H1 (cell line): ENCODE data around the gene CCL1. TPM values are rescaled to one million over a fixed set of nuclear protein-coding genes. Genes with fewer than 3 reads are reported as not detected.

Experiments
- CTCF ChIA-PET: fragments of 300-600 bp; sonication (Branson Sonifier 250); formaldehyde crosslinking; loops from one replicate; lab custom pipeline; 2021; ENCODE audit not compliant: partially characterized antibody; lab: Charles Lee
- POLR2A ChIA-PET: fragments of 300-600 bp; sonication (Branson Sonifier 250); formaldehyde crosslinking; loops from one replicate; lab custom pipeline; 2021; ENCODE audit warnings: inconsistent platforms; ENCODE audit not compliant: partially characterized antibody; lab: Charles Lee
- DNase-seq, 2 experiments: peaks; one replicate each; pipeline versions ENCODE4 v3.0.0 to v3.0.0-alpha.2; 2010 to 2022; ENCODE audit warnings: low spot score in 2 of 2, low read depth in 1 of 2, mixed read lengths in 1 of 2
- FAIRE-seq: peaks from 2 replicates; lab custom pipeline; 2011; peaks lifted over from hg19 to GRCh38; lab: Jason Lieb, UNC
- H2AFZ ChIP-seq: 2 replicates; pipeline ENCODE4 v1.8.1; 2012; ENCODE audit warnings: low read length, inconsistent platforms
- H2AK5ac ChIP-seq: 2 replicates; pipeline ENCODE4 v1.6.1; 2013; ENCODE audit warnings: low read depth, low read length
- H2BK120ac ChIP-seq: replicated peaks from 2 replicates; pipeline ENCODE3; 2013; ENCODE audit warnings: low read depth, low read length, inconsistent platforms
- H2BK12ac ChIP-seq: 2 replicates; pipeline ENCODE4 v1.6.1; 2013; ENCODE audit warnings: low read depth, low read length
- H2BK15ac ChIP-seq: 2 replicates; pipeline ENCODE4 v1.6.1; 2013; ENCODE audit warnings: low read length
- H2BK20ac ChIP-seq: 2 replicates; pipeline ENCODE4 v1.6.1; 2013; ENCODE audit warnings: low read length
- H2BK5ac ChIP-seq: 2 replicates; pipeline ENCODE4 v1.6.1; 2013; ENCODE audit warnings: low read depth, low read length
- H3K14ac ChIP-seq: 2 replicates; pipeline ENCODE4 v1.6.1; 2013; ENCODE audit warnings: inconsistent platforms; ENCODE audit not compliant: insufficient read length
- H3K18ac ChIP-seq: 2 replicates; pipeline ENCODE4 v1.6.1; 2013; ENCODE audit warnings: low read length; ENCODE audit errors: extremely low read depth
- H3K23ac ChIP-seq: 2 replicates; pipeline ENCODE4 v1.6.1; 2013; ENCODE audit warnings: inconsistent platforms; ENCODE audit not compliant: insufficient read length
- H3K23me2 ChIP-seq: 2 replicates; pipeline ENCODE4 v1.6.1; 2013; ENCODE audit warnings: low read depth, low read length
- H3K27ac ChIP-seq: 2 replicates; pipeline ENCODE4 v1.6.1; 2011; ENCODE audit warnings: low read depth, low read length, inconsistent platforms
- H3K27me3 ChIP-seq, 4 experiments: replicated peaks in 1 of 4; 1 replicate in 1 of 4; 2 replicates in 3 of 4; pipeline versions ENCODE4 v1.6.1 to v1.8.1; 2011 to 2013; ENCODE audit warnings: low read length in 3 of 4, mild to moderate bottlenecking in 3 of 4, inconsistent platforms in 2 of 4, mixed read lengths in 2 of 4, moderate library complexity in 1 of 4; ENCODE audit not compliant: control insufficient read depth in 3 of 4, insufficient read depth in 3 of 4; ENCODE audit errors: extremely low read depth in 1 of 4
- H3K36me3 ChIP-seq, 4 experiments: 2 replicates each; pipeline versions ENCODE4 v1.6.1 to v1.8.1; 2011 to 2013; ENCODE audit warnings: mild to moderate bottlenecking in 4 of 4, low read length in 3 of 4, moderate library complexity in 2 of 4, control low read depth in 1 of 4, inconsistent platforms in 1 of 4; ENCODE audit not compliant: insufficient read depth in 4 of 4, control insufficient read depth in 2 of 4
- H3K4ac ChIP-seq: replicated peaks from 2 replicates; pipeline ENCODE3; 2013; ENCODE audit warnings: low read length, low read depth, mixed read lengths, inconsistent platforms; ENCODE audit not compliant: insufficient read length
- H3K4me1 ChIP-seq, 4 experiments: replicated peaks in 1 of 4; 1 replicate in 1 of 4; 2 replicates in 3 of 4; pipeline versions ENCODE4 v1.6.1 to v1.8.1; 2011 to 2013; ENCODE audit warnings: low read length in 3 of 4, inconsistent platforms in 2 of 4, mixed read lengths in 1 of 4; ENCODE audit not compliant: insufficient read depth in 4 of 4, control insufficient read depth in 3 of 4
- H3K4me2 ChIP-seq, 2 experiments: 2 replicates each; pipeline versions ENCODE4 v1.6.1 to v1.8.1; 2011 to 2013; ENCODE audit warnings: low read depth in 2 of 2, low read length in 2 of 2, control low read depth in 1 of 2, inconsistent platforms in 1 of 2, mild to moderate bottlenecking in 1 of 2; ENCODE audit not compliant: insufficient read depth in 1 of 2
- H3K4me3 ChIP-seq, 4 experiments: fragments of 200-600, 300-600 bp in 1 of 4; sonication (generic), shearing (Covaris generic), sonication (Bioruptor Twin) in 1 of 4; 2 replicates each; pipeline versions ENCODE4 v1.5.1 to v1.8.1; 2011 to 2016; ENCODE audit warnings: low read length in 4 of 4, low read depth in 3 of 4, control low read depth in 2 of 4, inconsistent platforms in 2 of 4, mild to moderate bottlenecking in 2 of 4, mixed read lengths in 1 of 4, moderate library complexity in 1 of 4; ENCODE audit not compliant: insufficient read depth in 2 of 4; ENCODE audit errors: extremely low read depth in 1 of 4
- H3K56ac ChIP-seq: replicated peaks from 2 replicates; pipeline ENCODE3; 2013; ENCODE audit warnings: low read depth, mild to moderate bottlenecking, mixed read lengths, low read length, inconsistent platforms; ENCODE audit not compliant: insufficient read length
- H3K79me1 ChIP-seq: 2 replicates; pipeline ENCODE4 v1.6.1; 2013; ENCODE audit warnings: low read depth, low read length, control low read depth
- H3K79me2 ChIP-seq, 2 experiments: 2 replicates each; pipeline versions ENCODE4 v1.6.1 to v1.8.1; 2012 to 2013; ENCODE audit warnings: low read length in 2 of 2, mild to moderate bottlenecking in 2 of 2, inconsistent platforms in 1 of 2; ENCODE audit not compliant: insufficient read depth in 2 of 2, control insufficient read depth in 1 of 2
- H3K9ac ChIP-seq, 4 experiments: replicated peaks in 1 of 4; 1 replicate in 1 of 4; 2 replicates in 3 of 4; pipeline versions ENCODE4 v1.6.1 to v1.8.1; 2011 to 2013; ENCODE audit warnings: low read depth in 3 of 4, low read length in 3 of 4, control low read depth in 2 of 4, mild to moderate bottlenecking in 2 of 4, moderate library complexity in 2 of 4, inconsistent platforms in 1 of 4; ENCODE audit errors: extremely low read depth in 1 of 4
- H3K9me3 ChIP-seq, 2 experiments: 2 replicates each; pipeline versions ENCODE4 v1.6.1 to v1.8.1; 2012 to 2013; ENCODE audit warnings: mild to moderate bottlenecking in 2 of 2, moderate library complexity in 2 of 2, control low read depth in 1 of 2, inconsistent platforms in 1 of 2, low read depth in 1 of 2, low read length in 1 of 2, mixed read lengths in 1 of 2; ENCODE audit not compliant: insufficient read depth in 2 of 2
- H4K20me1 ChIP-seq, 2 experiments: replicated peaks in 1 of 2; 2 replicates each; pipeline versions ENCODE3 to v1.8.1; 2011 to 2013; ENCODE audit warnings: inconsistent platforms in 2 of 2, low read length in 2 of 2, mild to moderate bottlenecking in 1 of 2; ENCODE audit not compliant: insufficient read depth in 2 of 2, control insufficient read depth in 1 of 2
- H4K5ac ChIP-seq: 2 replicates; pipeline ENCODE4 v1.6.1; 2013; ENCODE audit warnings: low read length, low read depth, mixed read lengths, inconsistent platforms; ENCODE audit not compliant: insufficient read length
- H4K8ac ChIP-seq: 2 replicates; pipeline ENCODE4 v1.8.0; 2013; ENCODE audit warnings: mild to moderate bottlenecking, moderate library complexity, low read length, inconsistent platforms; ENCODE audit not compliant: insufficient read depth; ENCODE audit errors: extremely low read depth
- H4K91ac ChIP-seq: replicated peaks from 2 replicates; pipeline ENCODE3; 2013; ENCODE audit warnings: low read length, mixed read lengths, inconsistent platforms; ENCODE audit not compliant: insufficient read length
- CTCF ChIP-seq, 3 experiments: IDR thresholded peaks; 1 replicate in 2 of 3; 2 replicates in 1 of 3; pipeline versions ENCODE4 v1.5.1 to v1.6.1; 2011; ENCODE audit warnings: low read length in 3 of 3, mild to moderate bottlenecking in 3 of 3, inconsistent platforms in 2 of 3, low read depth in 1 of 3, moderate library complexity in 1 of 3; ENCODE audit not compliant: insufficient read depth in 1 of 3; ENCODE audit errors: control extremely low read depth in 1 of 3
- KDM1A ChIP-seq: fragments of 200-600, 300-600 bp; sonication (generic); IDR thresholded peaks from 2 replicates; pipeline ENCODE4 v1.7.1; 2016; ENCODE audit warnings: mild to moderate bottlenecking, low read length, borderline replicate concordance
- POLR2A ChIP-seq, 2 experiments: IDR thresholded peaks; 1 replicate in 1 of 2; 2 replicates in 1 of 2; pipeline ENCODE4 v1.6.1; 2011; ENCODE audit warnings: low read depth in 2 of 2, low read length in 2 of 2, mild to moderate bottlenecking in 2 of 2; ENCODE audit errors: control extremely low read depth in 1 of 2
- POU5F1 ChIP-seq: IDR thresholded peaks from 2 replicates; pipeline ENCODE4 v1.6.1; 2011; ENCODE audit warnings: low read depth, mild to moderate bottlenecking, low read length, moderate library complexity
- RBBP5 ChIP-seq: IDR thresholded peaks from 2 replicates; pipeline ENCODE4 v1.7.1; 2012; ENCODE audit warnings: low read depth, mild to moderate bottlenecking, inconsistent platforms, low read length, moderate library complexity, borderline replicate concordance
- SIN3A ChIP-seq, 2 experiments: IDR thresholded peaks in 1 of 2; conservative IDR thresholded peaks in 1 of 2; 2 replicates each; pipeline ENCODE4 v1.6.1; 2011 to 2012; ENCODE audit warnings: low read length in 2 of 2, improper control_type of control experiment in 1 of 2, low read depth in 1 of 2, mild to moderate bottlenecking in 1 of 2
- SIX5 ChIP-seq: IDR thresholded peaks from 2 replicates; pipeline ENCODE4 v1.6.1; 2011; ENCODE audit warnings: mild to moderate bottlenecking, low read depth, low read length
- WGBS, 2 experiments: shearing (Covaris generic) in 1 of 2; methylation state at CpG; one replicate each; pipeline versions ENCODE4 v1.1.6 to v1.1.7; 2013 to 2015; ENCODE audit warnings: low lambda C conversion rate in 2 of 2, mixed read lengths in 2 of 2, inconsistent platforms in 1 of 2, low coverage in 1 of 2, missing lambda C conversion rate in 1 of 2; ENCODE audit not compliant: insufficient replicate concordance in 2 of 2, insufficient coverage in 1 of 2, insufficient read length in 1 of 2; ENCODE audit errors: extremely low coverage in 1 of 2, missing lambda C conversion rate in 1 of 2; 5-methylcytosine and 5-hydroxymethylcytosine counted together
- polyA plus RNA-seq, 7 experiments: library from polyadenylated mRNA; depleted of rRNA in 3 of 7; stranded (reverse) in 5 of 7; unstranded in 2 of 7; fragments of >200 nt in 5 of 7; fragments of 200-250 nt in 2 of 7; gene quantifications; 1 replicate in 5 of 7; 2 replicates in 1 of 7; 4 replicates in 1 of 7; pipeline versions ENCODE4 v1.2.1 to v1.2.3, GENCODE V29; 2011 to 2013; ENCODE audit warnings: missing spikeins in 2 of 7, mixed read lengths in 2 of 7
- total RNA-seq: library from RNA; stranded (reverse); fragmentation: NEBNext Ultra II Directional; extraction: Animal tissue kit (Norgen Biotek cat#: 25700); gene quantifications from 2 replicates; pipeline ENCODE4 v1.2.1, GENCODE V29; 2021

The CCL1 gene
- total and polyA plus RNA-seq, 2 of the 8 experiments (the other 6 are each of a cell fraction or from before 2014, with no cell fraction given), result not detected

GRCh38 chr17:34409352-34409751 lies 46.3 kb upstream of the CCL1 start:
- Histone ChIP-seq H2BK15ac (0 out of 2 replicates have a peak overlapping the region, but pooled peaks have one; percentile 53), H3K4me1 (peaks cover 0 to 17% (median 10%) of the 10 kb centered on the region in 4 experiments; a peak in 4 of 7 replicates), H3K9me3 (no peaks in the 10 kb centered on the region), H3K23ac (no peak overlapping the region), H3K4me3 (no peak overlapping the region), H3K9ac (no peak overlapping the region; a peak in 1 of 7 replicates), H3K56ac (no peak overlapping the region), H2AFZ (no peak overlapping the region), H2BK12ac (peak overlapping the region; percentile 88; the same call in 1 of the 2 replicates), H2BK5ac (no peak overlapping the region), H3K4me2 (no peak overlapping the region), H3K36me3 (no peaks in the 10 kb centered on the region), H3K18ac (no peak overlapping the region), H4K5ac (no peak overlapping the region), H3K14ac (no peak overlapping the region), H3K27me3 (peaks cover 0 to 15% (median 8%) of the 10 kb centered on the region in 4 experiments; a peak in 6 of 7 replicates), H2AK5ac (no peak overlapping the region), H3K79me2 (no peaks in the 10 kb centered on the region), H4K91ac (no peak overlapping the region), H4K20me1 (no peaks in the 10 kb centered on the region), H3K4ac (no peak overlapping the region), H3K23me2 (peaks cover 3% of the 10 kb centered on the region; the same call in 1 of the 2 replicates), H3K27ac (no peak overlapping the region), H2BK20ac (0 out of 2 replicates have a peak overlapping the region, but pooled peaks have one; percentile 39), H3K79me1 (no peaks in the 10 kb centered on the region), H2BK120ac (no peak overlapping the region), H4K8ac (no peak overlapping the region)
- DNase-seq (no peak), FAIRE-seq (no peak)
- ChIA-PET CTCF (interaction anchor here (1.2 kb wide), 1 partner anchor 10 kb away, joined by 6 read pairs; no protein-coding TSS in a partner anchor), POLR2A (no interaction called here)
- no peak for TF ChIP-seq POLR2A (IDR thresholded peaks at IDR 0.05; ENCODE audit: control extremely low read depth in 1 of 2, low read depth in 2 of 2, low read length in 2 of 2)
- no peak for TF ChIP-seq POU5F1
- no peak for TF ChIP-seq CTCF (IDR thresholded peaks at IDR 0.05; ENCODE audit: control extremely low read depth in 1 of 3, insufficient read depth in 1 of 3, low read depth in 1 of 3, low read length in 3 of 3)
- no peak for TF ChIP-seq SIN3A (conservative IDR thresholded peaks at IDR 0.05 in 1 of 2, IDR thresholded peaks at IDR 0.05 in 1 of 2; ENCODE audit: low read depth in 1 of 2, low read length in 2 of 2)
- no peak for TF ChIP-seq SIX5
- 0 out of 2 replicates have a peak, but pooled peaks have one; percentile 26 for TF ChIP-seq KDM1A
- no peak for TF ChIP-seq RBBP5
- WGBS, 2 experiments, result 91% methylated on average over 4 of the region's 4 CpGs; no CpG with 5 or more reads in 1 of the 2 experiments
